GM12892 (cell line): ENCODE results near the gene ADGRE3.

Experiments
- POLR2A ChIP-seq: IDR thresholded peaks from 2 replicates; pipeline ENCODE4 v1.6.1; 2011; ENCODE audit warnings: low read depth, low read length, control low read depth
- TAF1 ChIP-seq: IDR thresholded peaks from 2 replicates; pipeline ENCODE4 v1.6.1; 2011; ENCODE audit warnings: low read depth, mild to moderate bottlenecking, control low read depth, low read length, borderline replicate concordance

DNA sequence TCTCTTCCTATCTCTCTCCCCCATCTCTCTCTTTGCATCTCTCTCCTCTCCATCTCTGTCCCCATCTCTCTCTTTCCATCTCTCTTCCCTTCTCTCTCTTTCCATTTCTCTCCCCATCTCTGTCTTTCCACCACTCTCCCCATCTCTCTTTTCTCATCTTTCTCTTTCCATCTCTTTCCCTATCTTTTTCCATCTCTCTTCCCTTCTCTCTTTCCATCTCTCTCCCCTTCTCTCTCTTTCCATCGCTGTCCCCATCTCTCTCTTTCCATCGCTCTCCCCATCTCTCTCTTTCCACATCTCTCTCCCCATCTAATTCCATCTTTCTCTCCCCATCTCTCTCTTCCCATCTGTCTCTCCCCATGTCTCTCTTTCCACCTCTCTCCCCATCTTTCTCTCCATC is 24.5 kb downstream of the ADGRE3 start:
- TF ChIP-seq POLR2A (no peak), TAF1 (no peak)
